B cell (primary cell): ENCODE data around the gene TTLL11. TPM values are rescaled to one million over a fixed set of nuclear protein-coding genes. Genes with fewer than 3 reads are reported as not detected.

ENCODE experiments used
- ATAC-seq: fragments of 200-7000 bp; cut with Tn5 transposase; one replicate; pipeline ENCODE4 v1.10.0; 2021; ENCODE audit warnings: low read depth, mild to moderate bottlenecking, moderate number of reproducible peaks, moderate library complexity
- CTCF ChIA-PET: fragments of 350-600 bp; sonication (Branson Sonifier 250); formaldehyde crosslinking; loops from one replicate; lab custom pipeline; 2021; ENCODE audit warnings: antibody characterized with exemption, inconsistent platforms; lab: Charles Lee
- POLR2A ChIA-PET: fragments of 350-600 bp; sonication (Branson Sonifier 250); formaldehyde crosslinking; loops from one replicate; lab custom pipeline; 2021; ENCODE audit warnings: antibody characterized with exemption; lab: Charles Lee
- DNase-seq: peaks from one replicate; pipeline ENCODE4 v3.0.0; 2013
- H2AFZ ChIP-seq: 2 replicates; pipeline ENCODE4 v1.6.1; 2012; ENCODE audit warnings: mild to moderate bottlenecking, low read depth, low read length; ENCODE audit not compliant: insufficient read depth, poor library complexity, severe bottlenecking
- H3K27ac ChIP-seq, 2 donors: 1 replicate in 1 of 2; 2 replicates in 1 of 2; pipeline ENCODE4 v1.5.1; 2012 to 2013; ENCODE audit warnings: low read length in 2 of 2, mild to moderate bottlenecking in 2 of 2, moderate library complexity in 1 of 2
- H3K27me3 ChIP-seq, 4 experiments: fragments of 200-600 bp in 1 of 4; sonication (generic) in 1 of 4; replicated peaks in 1 of 4; 1 replicate in 2 of 4; 2 replicates in 2 of 4; pipeline versions ENCODE4 v1.6.1 to v1.7.0; 2013 to 2016; ENCODE audit warnings: low read length in 3 of 4, mild to moderate bottlenecking in 2 of 4, mixed read lengths in 1 of 4, moderate library complexity in 1 of 4; ENCODE audit not compliant: insufficient read depth in 4 of 4, control insufficient read depth in 3 of 4; ENCODE audit errors: control extremely low read depth in 1 of 4
- H3K36me3 ChIP-seq, 2 experiments: replicated peaks in 1 of 2; 1 replicate in 1 of 2; 2 replicates in 1 of 2; pipeline versions ENCODE4 v1.6.1 to v1.7.1; 2013; ENCODE audit warnings: low read length in 1 of 2; ENCODE audit not compliant: insufficient read depth in 2 of 2, control insufficient read depth in 1 of 2; ENCODE audit errors: control extremely low read depth in 1 of 2, extremely low read depth in 1 of 2
- H3K4me1 ChIP-seq, 2 donors: fragments of 200-600 bp in 1 of 2; sonication (generic) in 1 of 2; 1 replicate in 1 of 2; 2 replicates in 1 of 2; pipeline versions ENCODE4 v1.5.1 to v1.6.1; 2013 to 2017; ENCODE audit warnings: low read length in 2 of 2; ENCODE audit not compliant: control insufficient read depth in 2 of 2, insufficient read depth in 2 of 2
- H3K4me2 ChIP-seq: replicated peaks from 2 replicates; pipeline ENCODE3; 2012; ENCODE audit warnings: mild to moderate bottlenecking, low read depth, low read length; ENCODE audit not compliant: poor library complexity, severe bottlenecking
- H3K4me3 ChIP-seq, 5 experiments: fragments of 200-600 bp in 1 of 5; sonication (generic) in 1 of 5; 1 replicate in 3 of 5; 2 replicates in 2 of 5; pipeline versions ENCODE4 v1.5.1 to v1.7.0; 2011 to 2016; ENCODE audit warnings: low read length in 4 of 5, mild to moderate bottlenecking in 4 of 5, low read depth in 2 of 5, control low read depth in 1 of 5, moderate library complexity in 1 of 5; ENCODE audit not compliant: insufficient read depth in 1 of 5; ENCODE audit errors: control extremely low read depth in 1 of 5, extremely low read depth in 1 of 5
- H3K79me2 ChIP-seq: fragments of 200-600 bp; sonication (generic); one replicate; pipeline ENCODE4 v1.6.0; 2016; ENCODE audit warnings: low read length; ENCODE audit not compliant: control insufficient read depth, insufficient read depth
- H3K9ac ChIP-seq: fragments of 200-600 bp; sonication (generic); 2 replicates; pipeline ENCODE4 v1.6.1; 2017; ENCODE audit warnings: mild to moderate bottlenecking, low read length, moderate library complexity
- H3K9me3 ChIP-seq, 3 donors: one replicate each; pipeline versions ENCODE4 v1.6.1 to v1.7.1; 2013; ENCODE audit warnings: low read length in 2 of 3; ENCODE audit not compliant: control insufficient read depth in 2 of 3, insufficient read depth in 1 of 3; ENCODE audit errors: control extremely low read depth in 1 of 3
- H4K20me1 ChIP-seq: 2 replicates; pipeline ENCODE4 v1.6.0; 2012; ENCODE audit warnings: mild to moderate bottlenecking, low read length; ENCODE audit not compliant: insufficient read depth, control insufficient read depth, poor library complexity, severe bottlenecking
- H3K27ac Mint-ChIP-seq: one replicate; pipeline ENCODE4 v1.8.0; 2021; ENCODE audit warnings: mixed read lengths
- H3K27me3 Mint-ChIP-seq: one replicate; pipeline ENCODE4 v1.8.0; 2021; ENCODE audit warnings: mixed read lengths
- H3K4me1 Mint-ChIP-seq: one replicate; pipeline ENCODE4 v1.8.0; 2021; ENCODE audit warnings: mixed read lengths
- H3K4me3 Mint-ChIP-seq: one replicate; pipeline ENCODE4 v1.8.0; 2021; ENCODE audit warnings: mixed read lengths
- H3K9me3 Mint-ChIP-seq: one replicate; pipeline ENCODE4 v1.8.0; 2022; ENCODE audit warnings: mixed read lengths; ENCODE audit not compliant: insufficient read depth
- EZH2 ChIP-seq: IDR thresholded peaks from 2 replicates; pipeline ENCODE4 v1.6.1; 2012; ENCODE audit warnings: borderline replicate concordance, low read depth, mild to moderate bottlenecking, moderate library complexity, low read length; ENCODE audit not compliant: insufficient read depth, poor library complexity, severe bottlenecking
- WGBS: methylation state at CpG from one replicate; pipeline ENCODE4 v1.1.5; 2013; ENCODE audit warnings: missing lambda C conversion rate; ENCODE audit not compliant: insufficient coverage; 5-methylcytosine and 5-hydroxymethylcytosine counted together
- intact Hi-C: fragments of 100-400 bp; cut with micrococcal nuclease; formaldehyde crosslinking; loops from one replicate; pipeline ENCODE4 v1.10.0; 2022
- polyA plus RNA-seq: library from polyadenylated mRNA; depleted of rRNA; stranded (reverse); fragments of >200 nt; gene quantifications from 2 replicates; pipeline ENCODE4 v1.2.3, GENCODE V29; 2012
- total RNA-seq, 2 donors: library from RNA; stranded (reverse); fragments of 120-200 nt in 1 of 2; gene quantifications; 1 replicate in 1 of 2; 2 replicates in 1 of 2; pipeline versions ENCODE4 v1.2.3 to v1.2.4, GENCODE V29; 2013 to 2022
- TF ChIP-seq, protein P1 (sequence below): fragments of 200-600 bp; IDR thresholded peaks from one replicate; pipeline ENCODE4 v1.8.0; 2022; ENCODE audit warnings: antibody characterized with exemption, mild to moderate bottlenecking

TTLL11 gene
- total and polyA plus RNA-seq, 2 donors (not counting 1 experiment from before 2014, with no cell fraction given), result 3.6 to 3.8 TPM

DNA sequence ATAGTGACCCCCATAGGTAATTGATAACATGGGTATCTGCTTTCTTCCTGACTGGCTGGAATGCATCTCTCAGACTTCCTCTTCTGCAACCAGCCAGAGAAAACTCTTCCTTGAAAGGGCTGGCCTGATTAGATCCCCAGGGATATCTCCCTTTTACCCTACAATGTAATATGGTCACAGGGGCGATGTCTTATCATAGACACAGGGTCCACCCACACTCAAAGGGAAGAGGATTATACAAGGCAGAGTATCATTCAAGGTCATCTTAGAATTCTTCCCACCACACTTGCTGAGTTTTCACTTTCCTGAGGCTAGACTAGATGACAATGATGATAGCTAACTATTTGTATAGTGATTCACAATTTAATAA lies 33.2 kb downstream of the TTLL11 start:
- H3K9me3 Mint-ChIP-seq, result peaks cover 2% of the 10 kb centered on the region
- no peak for ATAC-seq
- peaks cover 3% of the 10 kb centered on the region for H3K4me1 Mint-ChIP-seq
- no peaks in the 10 kb centered on the region for H3K27me3 Mint-ChIP-seq
- H3K4me1 ChIP-seq, result no peaks in the 10 kb centered on the region
- H3K27ac Mint-ChIP-seq, result no peak overlapping the region
- intact Hi-C loops, result no loop called here
- no peak for DNase-seq
- TF ChIP-seq EZH2, result no peak
- TF ChIP-seq, protein P1, sequence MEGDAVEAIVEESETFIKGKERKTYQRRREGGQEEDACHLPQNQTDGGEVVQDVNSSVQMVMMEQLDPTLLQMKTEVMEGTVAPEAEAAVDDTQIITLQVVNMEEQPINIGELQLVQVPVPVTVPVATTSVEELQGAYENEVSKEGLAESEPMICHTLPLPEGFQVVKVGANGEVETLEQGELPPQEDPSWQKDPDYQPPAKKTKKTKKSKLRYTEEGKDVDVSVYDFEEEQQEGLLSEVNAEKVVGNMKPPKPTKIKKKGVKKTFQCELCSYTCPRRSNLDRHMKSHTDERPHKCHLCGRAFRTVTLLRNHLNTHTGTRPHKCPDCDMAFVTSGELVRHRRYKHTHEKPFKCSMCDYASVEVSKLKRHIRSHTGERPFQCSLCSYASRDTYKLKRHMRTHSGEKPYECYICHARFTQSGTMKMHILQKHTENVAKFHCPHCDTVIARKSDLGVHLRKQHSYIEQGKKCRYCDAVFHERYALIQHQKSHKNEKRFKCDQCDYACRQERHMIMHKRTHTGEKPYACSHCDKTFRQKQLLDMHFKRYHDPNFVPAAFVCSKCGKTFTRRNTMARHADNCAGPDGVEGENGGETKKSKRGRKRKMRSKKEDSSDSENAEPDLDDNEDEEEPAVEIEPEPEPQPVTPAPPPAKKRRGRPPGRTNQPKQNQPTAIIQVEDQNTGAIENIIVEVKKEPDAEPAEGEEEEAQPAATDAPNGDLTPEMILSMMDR, result no peak
- no peak overlapping the region for H3K9ac ChIP-seq
- H3K27ac ChIP-seq, result no peak overlapping the region
- no peak overlapping the region for H2AFZ ChIP-seq
- no peak overlapping the region for H3K4me3 Mint-ChIP-seq
- ChIA-PET POLR2A (no interaction called here), CTCF (no interaction called here)
- no CpG with 5 or more reads among the region's 1 CpG for WGBS
- no peak overlapping the region for H3K4me3 ChIP-seq
- no peaks in the 10 kb centered on the region for H3K36me3 ChIP-seq
- no peak overlapping the region for H3K4me2 ChIP-seq
- H4K20me1 ChIP-seq, result no peaks in the 10 kb centered on the region
- peaks cover 0 to 3% (median 0%) of the 10 kb centered on the region in 4 experiments for H3K27me3 ChIP-seq
- H3K79me2 ChIP-seq, result no peaks in the 10 kb centered on the region
- no peaks in the 10 kb centered on the region for H3K9me3 ChIP-seq

DNA sequence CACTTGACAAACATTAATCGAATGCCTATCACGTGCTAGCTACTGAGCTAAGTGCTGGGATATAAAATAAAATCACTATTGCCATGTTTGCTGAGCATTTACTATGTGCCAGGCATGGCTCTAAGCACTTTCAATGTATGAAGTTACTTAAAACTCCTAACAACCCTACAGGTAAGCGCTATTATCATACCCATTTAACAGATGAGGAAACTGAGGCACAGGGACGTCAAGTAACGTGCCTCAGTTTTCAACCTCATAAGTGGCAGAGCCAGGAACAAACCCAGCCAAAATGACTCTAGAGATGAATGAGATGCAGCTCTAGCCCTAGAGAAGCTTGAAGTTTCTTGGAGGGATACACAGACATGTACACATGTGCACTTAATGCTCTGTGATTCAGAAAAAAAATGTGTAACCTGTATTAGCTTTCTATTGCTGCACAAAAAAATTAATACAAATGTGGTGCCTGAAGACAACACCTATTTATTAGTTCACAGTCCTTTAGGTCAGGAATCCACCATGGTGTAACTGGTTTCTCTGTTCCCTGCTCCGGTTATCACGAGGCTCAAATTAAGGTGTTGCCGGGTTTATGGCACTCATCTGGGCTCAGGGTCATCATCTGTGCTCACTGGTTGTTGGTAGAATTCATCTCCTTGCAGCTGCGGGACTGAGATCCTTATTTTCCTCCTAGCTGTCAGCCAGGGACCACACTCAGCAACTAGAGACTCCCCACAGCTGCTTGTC lies 33.7 kb downstream of the TTLL11 start:
- Histone ChIP-seq H3K79me2 (no peaks in the 10 kb centered on the region), H3K36me3 (no peaks in the 10 kb centered on the region), H3K9me3 (no peaks in the 10 kb centered on the region), H3K4me1 (no peaks in the 10 kb centered on the region), H3K27me3 (peaks cover 0 to 3% (median 0%) of the 10 kb centered on the region in 4 experiments), H3K9ac (no peak overlapping the region), H3K4me3 (no peak overlapping the region), H3K27ac (no peak overlapping the region), H3K4me2 (no peak overlapping the region), H2AFZ (no peak overlapping the region), H4K20me1 (no peaks in the 10 kb centered on the region)
- POLR2A ChIA-PET, result no interaction called here
- H3K27me3 Mint-ChIP-seq, result no peaks in the 10 kb centered on the region
- no peak for DNase-seq
- TF ChIP-seq, protein P1, result no peak
- no peak for TF ChIP-seq EZH2
- no peak for ATAC-seq
- intact Hi-C loops, result no loop called here
- H3K27ac Mint-ChIP-seq, result no peak overlapping the region
- CTCF ChIA-PET, result no interaction called here
- H3K4me1 Mint-ChIP-seq, result peaks cover 3% of the 10 kb centered on the region
- H3K4me3 Mint-ChIP-seq, result no peak overlapping the region
- peaks cover 2% of the 10 kb centered on the region for H3K9me3 Mint-ChIP-seq
- WGBS, result 98% methylated on average over 6 of the region's 9 CpGs
